H1 (cell line): ENCODE data around the gene JPT2. TPM values are rescaled to one million over a fixed set of nuclear protein-coding genes. Genes with fewer than 3 reads are reported as not detected.
A peak's percentile ranks its signal among the peaks of the same experiment; 100 is the strongest.

Experiments used
- CTCF ChIA-PET: fragments of 300-600 bp; sonication (Branson Sonifier 250); formaldehyde crosslinking; loops from one replicate; lab custom pipeline; 2021; ENCODE audit not compliant: partially characterized antibody; lab: Charles Lee
- POLR2A ChIA-PET: fragments of 300-600 bp; sonication (Branson Sonifier 250); formaldehyde crosslinking; loops from one replicate; lab custom pipeline; 2021; ENCODE audit warnings: inconsistent platforms; ENCODE audit not compliant: partially characterized antibody; lab: Charles Lee
- DNase-seq, 2 experiments: peaks; one replicate each; pipeline versions ENCODE4 v3.0.0 to v3.0.0-alpha.2; 2010 to 2022; ENCODE audit warnings: low spot score in 2 of 2, low read depth in 1 of 2, mixed read lengths in 1 of 2
- FAIRE-seq: peaks from 2 replicates; lab custom pipeline; 2011; peaks lifted over from hg19 to GRCh38; lab: Jason Lieb, UNC
- H2AFZ ChIP-seq: 2 replicates; pipeline ENCODE4 v1.8.1; 2012; ENCODE audit warnings: low read length, inconsistent platforms
- H2AK5ac ChIP-seq: 2 replicates; pipeline ENCODE4 v1.6.1; 2013; ENCODE audit warnings: low read depth, low read length
- H2BK120ac ChIP-seq: replicated peaks from 2 replicates; pipeline ENCODE3; 2013; ENCODE audit warnings: low read depth, low read length, inconsistent platforms
- H2BK12ac ChIP-seq: 2 replicates; pipeline ENCODE4 v1.6.1; 2013; ENCODE audit warnings: low read depth, low read length
- H2BK15ac ChIP-seq: 2 replicates; pipeline ENCODE4 v1.6.1; 2013; ENCODE audit warnings: low read length
- H2BK20ac ChIP-seq: 2 replicates; pipeline ENCODE4 v1.6.1; 2013; ENCODE audit warnings: low read length
- H2BK5ac ChIP-seq: 2 replicates; pipeline ENCODE4 v1.6.1; 2013; ENCODE audit warnings: low read depth, low read length
- H3K14ac ChIP-seq: 2 replicates; pipeline ENCODE4 v1.6.1; 2013; ENCODE audit warnings: inconsistent platforms; ENCODE audit not compliant: insufficient read length
- H3K18ac ChIP-seq: 2 replicates; pipeline ENCODE4 v1.6.1; 2013; ENCODE audit warnings: low read length; ENCODE audit errors: extremely low read depth
- H3K23ac ChIP-seq: 2 replicates; pipeline ENCODE4 v1.6.1; 2013; ENCODE audit warnings: inconsistent platforms; ENCODE audit not compliant: insufficient read length
- H3K23me2 ChIP-seq: 2 replicates; pipeline ENCODE4 v1.6.1; 2013; ENCODE audit warnings: low read depth, low read length
- H3K27ac ChIP-seq: 2 replicates; pipeline ENCODE4 v1.6.1; 2011; ENCODE audit warnings: low read depth, low read length, inconsistent platforms
- H3K27me3 ChIP-seq, 4 experiments: replicated peaks in 1 of 4; 1 replicate in 1 of 4; 2 replicates in 3 of 4; pipeline versions ENCODE4 v1.6.1 to v1.8.1; 2011 to 2013; ENCODE audit warnings: low read length in 3 of 4, mild to moderate bottlenecking in 3 of 4, inconsistent platforms in 2 of 4, mixed read lengths in 2 of 4, moderate library complexity in 1 of 4; ENCODE audit not compliant: control insufficient read depth in 3 of 4, insufficient read depth in 3 of 4; ENCODE audit errors: extremely low read depth in 1 of 4
- H3K36me3 ChIP-seq, 4 experiments: 2 replicates each; pipeline versions ENCODE4 v1.6.1 to v1.8.1; 2011 to 2013; ENCODE audit warnings: mild to moderate bottlenecking in 4 of 4, low read length in 3 of 4, moderate library complexity in 2 of 4, control low read depth in 1 of 4, inconsistent platforms in 1 of 4; ENCODE audit not compliant: insufficient read depth in 4 of 4, control insufficient read depth in 2 of 4
- H3K4ac ChIP-seq: replicated peaks from 2 replicates; pipeline ENCODE3; 2013; ENCODE audit warnings: low read length, low read depth, mixed read lengths, inconsistent platforms; ENCODE audit not compliant: insufficient read length
- H3K4me1 ChIP-seq, 4 experiments: replicated peaks in 1 of 4; 1 replicate in 1 of 4; 2 replicates in 3 of 4; pipeline versions ENCODE4 v1.6.1 to v1.8.1; 2011 to 2013; ENCODE audit warnings: low read length in 3 of 4, inconsistent platforms in 2 of 4, mixed read lengths in 1 of 4; ENCODE audit not compliant: insufficient read depth in 4 of 4, control insufficient read depth in 3 of 4
- H3K4me2 ChIP-seq, 2 experiments: 2 replicates each; pipeline versions ENCODE4 v1.6.1 to v1.8.1; 2011 to 2013; ENCODE audit warnings: low read depth in 2 of 2, low read length in 2 of 2, control low read depth in 1 of 2, inconsistent platforms in 1 of 2, mild to moderate bottlenecking in 1 of 2; ENCODE audit not compliant: insufficient read depth in 1 of 2
- H3K4me3 ChIP-seq, 4 experiments: fragments of 200-600, 300-600 bp in 1 of 4; sonication (generic), shearing (Covaris generic), sonication (Bioruptor Twin) in 1 of 4; 2 replicates each; pipeline versions ENCODE4 v1.5.1 to v1.8.1; 2011 to 2016; ENCODE audit warnings: low read length in 4 of 4, low read depth in 3 of 4, control low read depth in 2 of 4, inconsistent platforms in 2 of 4, mild to moderate bottlenecking in 2 of 4, mixed read lengths in 1 of 4, moderate library complexity in 1 of 4; ENCODE audit not compliant: insufficient read depth in 2 of 4; ENCODE audit errors: extremely low read depth in 1 of 4
- H3K56ac ChIP-seq: replicated peaks from 2 replicates; pipeline ENCODE3; 2013; ENCODE audit warnings: low read depth, mild to moderate bottlenecking, mixed read lengths, low read length, inconsistent platforms; ENCODE audit not compliant: insufficient read length
- H3K79me1 ChIP-seq: 2 replicates; pipeline ENCODE4 v1.6.1; 2013; ENCODE audit warnings: low read depth, low read length, control low read depth
- H3K79me2 ChIP-seq, 2 experiments: 2 replicates each; pipeline versions ENCODE4 v1.6.1 to v1.8.1; 2012 to 2013; ENCODE audit warnings: low read length in 2 of 2, mild to moderate bottlenecking in 2 of 2, inconsistent platforms in 1 of 2; ENCODE audit not compliant: insufficient read depth in 2 of 2, control insufficient read depth in 1 of 2
- H3K9ac ChIP-seq, 4 experiments: replicated peaks in 1 of 4; 1 replicate in 1 of 4; 2 replicates in 3 of 4; pipeline versions ENCODE4 v1.6.1 to v1.8.1; 2011 to 2013; ENCODE audit warnings: low read depth in 3 of 4, low read length in 3 of 4, control low read depth in 2 of 4, mild to moderate bottlenecking in 2 of 4, moderate library complexity in 2 of 4, inconsistent platforms in 1 of 4; ENCODE audit errors: extremely low read depth in 1 of 4
- H3K9me3 ChIP-seq, 2 experiments: 2 replicates each; pipeline versions ENCODE4 v1.6.1 to v1.8.1; 2012 to 2013; ENCODE audit warnings: mild to moderate bottlenecking in 2 of 2, moderate library complexity in 2 of 2, control low read depth in 1 of 2, inconsistent platforms in 1 of 2, low read depth in 1 of 2, low read length in 1 of 2, mixed read lengths in 1 of 2; ENCODE audit not compliant: insufficient read depth in 2 of 2
- H4K20me1 ChIP-seq, 2 experiments: replicated peaks in 1 of 2; 2 replicates each; pipeline versions ENCODE3 to v1.8.1; 2011 to 2013; ENCODE audit warnings: inconsistent platforms in 2 of 2, low read length in 2 of 2, mild to moderate bottlenecking in 1 of 2; ENCODE audit not compliant: insufficient read depth in 2 of 2, control insufficient read depth in 1 of 2
- H4K5ac ChIP-seq: 2 replicates; pipeline ENCODE4 v1.6.1; 2013; ENCODE audit warnings: low read length, low read depth, mixed read lengths, inconsistent platforms; ENCODE audit not compliant: insufficient read length
- H4K8ac ChIP-seq: 2 replicates; pipeline ENCODE4 v1.8.0; 2013; ENCODE audit warnings: mild to moderate bottlenecking, moderate library complexity, low read length, inconsistent platforms; ENCODE audit not compliant: insufficient read depth; ENCODE audit errors: extremely low read depth
- H4K91ac ChIP-seq: replicated peaks from 2 replicates; pipeline ENCODE3; 2013; ENCODE audit warnings: low read length, mixed read lengths, inconsistent platforms; ENCODE audit not compliant: insufficient read length
- CTCF ChIP-seq, 3 experiments: IDR thresholded peaks; 1 replicate in 2 of 3; 2 replicates in 1 of 3; pipeline versions ENCODE4 v1.5.1 to v1.6.1; 2011; ENCODE audit warnings: low read length in 3 of 3, mild to moderate bottlenecking in 3 of 3, inconsistent platforms in 2 of 3, low read depth in 1 of 3, moderate library complexity in 1 of 3; ENCODE audit not compliant: insufficient read depth in 1 of 3; ENCODE audit errors: control extremely low read depth in 1 of 3
- KDM1A ChIP-seq: fragments of 200-600, 300-600 bp; sonication (generic); IDR thresholded peaks from 2 replicates; pipeline ENCODE4 v1.7.1; 2016; ENCODE audit warnings: mild to moderate bottlenecking, low read length, borderline replicate concordance
- RAD21 ChIP-seq, 2 experiments: IDR thresholded peaks in 1 of 2; conservative IDR thresholded peaks in 1 of 2; 2 replicates each; pipeline ENCODE4 v1.6.1; 2011; ENCODE audit warnings: low read depth in 2 of 2, low read length in 2 of 2, improper control_type of control experiment in 1 of 2, inconsistent platforms in 1 of 2, mild to moderate bottlenecking in 1 of 2, moderate library complexity in 1 of 2
- WGBS, 2 experiments: shearing (Covaris generic) in 1 of 2; methylation state at CpG; one replicate each; pipeline versions ENCODE4 v1.1.6 to v1.1.7; 2013 to 2015; ENCODE audit warnings: low lambda C conversion rate in 2 of 2, mixed read lengths in 2 of 2, inconsistent platforms in 1 of 2, low coverage in 1 of 2, missing lambda C conversion rate in 1 of 2; ENCODE audit not compliant: insufficient replicate concordance in 2 of 2, insufficient coverage in 1 of 2, insufficient read length in 1 of 2; ENCODE audit errors: extremely low coverage in 1 of 2, missing lambda C conversion rate in 1 of 2; 5-methylcytosine and 5-hydroxymethylcytosine counted together
- polyA plus RNA-seq, 7 experiments: library from polyadenylated mRNA; depleted of rRNA in 3 of 7; stranded (reverse) in 5 of 7; unstranded in 2 of 7; fragments of >200 nt in 5 of 7; fragments of 200-250 nt in 2 of 7; gene quantifications; 1 replicate in 5 of 7; 2 replicates in 1 of 7; 4 replicates in 1 of 7; pipeline versions ENCODE4 v1.2.1 to v1.2.3, GENCODE V29; 2011 to 2013; ENCODE audit warnings: missing spikeins in 2 of 7, mixed read lengths in 2 of 7
- total RNA-seq: library from RNA; stranded (reverse); fragmentation: NEBNext Ultra II Directional; extraction: Animal tissue kit (Norgen Biotek cat#: 25700); gene quantifications from 2 replicates; pipeline ENCODE4 v1.2.1, GENCODE V29; 2021

The JPT2 gene
- total and polyA plus RNA-seq, 2 of the 8 experiments (the other 6 are each of a cell fraction or from before 2014, with no cell fraction given): 67.6 to 197 TPM

GRCh38 chr16:1723450-1724147 lies 45.5 kb downstream of the JPT2 start:
- no peak overlapping the region for H2AFZ ChIP-seq
- 0 out of 7 replicates have a peak, but pooled peaks cover 0 to 2% (median 0%) of the 10 kb centered on the region in 4 experiments for H3K4me1 ChIP-seq
- no peak overlapping the region; the same call in 1 of the 2 replicates for H2BK5ac ChIP-seq
- H3K27me3 ChIP-seq: no peaks in the 10 kb centered on the region
- POLR2A ChIA-PET: interaction anchor here (0.7 to 2.0 kb wide), 8 partner anchors 9 to 211 kb away, joined by 3 to 7 read pairs (median 4); partner anchors contain the start of genes EME2 and MRPS34
- no peak overlapping the region for H3K4me3 ChIP-seq
- H3K9me3 ChIP-seq: no peaks in the 10 kb centered on the region
- FAIRE-seq (no peak), DNase-seq (peak in 1 of 2 experiments; percentile 74)
- H3K23me2 ChIP-seq: no peaks in the 10 kb centered on the region
- no peak overlapping the region for H2BK120ac ChIP-seq
- H3K56ac ChIP-seq: no peak overlapping the region
- peak overlapping the region; percentile 85 for H3K4ac ChIP-seq
- 66% methylated on average over 6 of the region's 6 CpGs; no CpG with 5 or more reads in 1 of the 2 experiments for WGBS, 2 experiments
- no peak overlapping the region for H3K14ac ChIP-seq
- no peak overlapping the region; the same call in 1 of the 2 replicates for H3K18ac ChIP-seq
- H2BK15ac ChIP-seq: no peak overlapping the region
- H3K79me2 ChIP-seq: no peaks in the 10 kb centered on the region; a peak in 2 of 4 replicates
- CTCF ChIA-PET: interaction anchor here (0.8 to 2.8 kb wide), 20 partner anchors 24 to 397 kb away, joined by 3 to 21 read pairs (median 4); partner anchors contain the start of gene JPT2
- no peak overlapping the region for H2BK12ac ChIP-seq
- no peak overlapping the region for H4K91ac ChIP-seq
- no peak overlapping the region for H2AK5ac ChIP-seq
- H3K27ac ChIP-seq: no peak overlapping the region
- no peak overlapping the region for H4K8ac ChIP-seq
- H3K36me3 ChIP-seq: peaks cover 0 to 4% (median 0%) of the 10 kb centered on the region in 4 experiments; a peak in 3 of 8 replicates
- H2BK20ac ChIP-seq: no peak overlapping the region
- no peak overlapping the region for H4K5ac ChIP-seq
- peaks cover 7% of the 10 kb centered on the region for H3K79me1 ChIP-seq
- no peak overlapping the region for H3K23ac ChIP-seq
- no peak overlapping the region for H3K9ac ChIP-seq
- H3K4me2 ChIP-seq: no peak overlapping the region
- peaks cover 0 to 19% of the 10 kb centered on the region in 2 experiments for H4K20me1 ChIP-seq
- TF ChIP-seq KDM1A (no peak), CTCF (IDR thresholded peaks at IDR 0.05; ENCODE audit: control extremely low read depth in 1 of 3, insufficient read depth in 1 of 3, low read depth in 1 of 3, low read length in 3 of 3) (peak; percentile 46 to 60 (median 59)), RAD21 (IDR thresholded peaks at IDR 0.05 in 1 of 2, conservative IDR thresholded peaks at IDR 0.05 in 1 of 2; ENCODE audit: low read depth in 2 of 2, low read length in 2 of 2) (peak; percentile 26 to 46; a peak in 3 of 4 replicates)
